HepG2 (cell line): ENCODE data around the gene PHLDB1. TPM values are rescaled to one million over a fixed set of nuclear protein-coding genes. Genes with fewer than 3 reads are reported as not detected.

Source experiments
- ATAC-seq: fragments of 200-7000 bp; cut with Tn5 transposase; 3 replicates; pipeline ENCODE4 v1.9.1; 2020; ENCODE audit warnings: mild to moderate bottlenecking, moderate library complexity
- BruUV-seq: library from RNA; stranded (reverse); fragments of 400-500 nt; replicated peaks from 2 replicates; lab custom pipeline; 2021; lab: Mats Ljungman, UMichigan
- CTCF ChIA-PET: fragments of 300-600 bp; formaldehyde crosslinking; extraction: SDS; loops from one replicate; lab custom pipeline; 2021; ENCODE audit warnings: low total read pairs, inconsistent platforms, low intra/inter-chr PET ratio; lab: Yijun Ruan, JAX
- POLR2A ChIA-PET: fragments of 350-600 bp; sonication (Branson Sonifier 250); formaldehyde crosslinking; loops from one replicate; lab custom pipeline; 2020; ENCODE audit warnings: antibody characterized with exemption, inconsistent platforms; lab: Yijun Ruan, JAX
- DNase-seq: peaks from one replicate; pipeline ENCODE4 v3.0.0-alpha.2; 2015; ENCODE audit warnings: low spot score
- FAIRE-seq: peaks from 3 replicates; lab custom pipeline; 2011; peaks lifted over from hg19 to GRCh38; lab: Jason Lieb, UNC
- H2AFZ ChIP-seq: one replicate; pipeline ENCODE4 v1.6.1; 2011; ENCODE audit warnings: low read length, inconsistent platforms
- H3K27ac ChIP-seq: fragments of 300-600 bp; 3 replicates; pipeline ENCODE4 v1.8.0; 2011; ENCODE audit warnings: mixed run types, mild to moderate bottlenecking, mixed read lengths, low read length, inconsistent platforms; ENCODE audit not compliant: insufficient read depth; ENCODE audit errors: extremely low read length
- H3K27me3 ChIP-seq, 2 experiments: fragments of 200-600 bp in 1 of 2; 2 replicates in 1 of 2; 3 replicates in 1 of 2; pipeline versions ENCODE4 v1.6.0 to v1.8.0; 2011; ENCODE audit warnings: low read length in 2 of 2, mild to moderate bottlenecking in 2 of 2, moderate library complexity in 2 of 2, inconsistent platforms in 1 of 2; ENCODE audit not compliant: insufficient read depth in 2 of 2, control insufficient read depth in 1 of 2
- H3K36me3 ChIP-seq, 2 experiments: fragments of 200-600 bp in 1 of 2; replicated peaks in 1 of 2; 2 replicates in 1 of 2; 3 replicates in 1 of 2; pipeline versions ENCODE4 v1.5.1 to v1.8.0; 2011; ENCODE audit warnings: low read length in 2 of 2, inconsistent platforms in 1 of 2; ENCODE audit not compliant: insufficient read depth in 2 of 2, control insufficient read depth in 1 of 2
- H3K4me1 ChIP-seq: 2 replicates; pipeline ENCODE4 v1.5.1; 2012; ENCODE audit warnings: low read length, inconsistent platforms; ENCODE audit not compliant: insufficient read depth
- H3K4me2 ChIP-seq: 2 replicates; pipeline ENCODE4 v1.6.0; 2011; ENCODE audit warnings: low read depth, low read length, inconsistent platforms
- H3K4me3 ChIP-seq, 3 experiments: fragments of 200-600 bp in 1 of 3; sonication (generic), shearing (Covaris generic) in 1 of 3; replicated peaks in 1 of 3; 2 replicates each; pipeline ENCODE4 v1.5.1; 2011 to 2016; ENCODE audit warnings: low read length in 3 of 3, inconsistent platforms in 2 of 3, low read depth in 2 of 3, mild to moderate bottlenecking in 2 of 3, control low read depth in 1 of 3, mixed read lengths in 1 of 3; ENCODE audit not compliant: insufficient read depth in 1 of 3
- H3K79me2 ChIP-seq: one replicate; pipeline ENCODE4 v1.6.1; 2011; ENCODE audit warnings: low read length, inconsistent platforms; ENCODE audit not compliant: insufficient read depth
- H3K9ac ChIP-seq: 2 replicates; pipeline ENCODE4 v1.6.0; 2011; ENCODE audit warnings: mild to moderate bottlenecking, low read depth, low read length, inconsistent platforms; ENCODE audit not compliant: insufficient read depth
- H3K9me3 ChIP-seq: 2 replicates; pipeline ENCODE4 v1.5.1; 2012; ENCODE audit warnings: mild to moderate bottlenecking, low read length
- H4K20me1 ChIP-seq: 2 replicates; pipeline ENCODE4 v1.6.0; 2011; ENCODE audit warnings: inconsistent platforms, mild to moderate bottlenecking, low read length, moderate library complexity; ENCODE audit not compliant: insufficient read depth
- ADNP ChIP-seq: sonication (generic); formaldehyde crosslinking; IDR thresholded peaks from 2 replicates; pipeline ENCODE4 v1.4.0; 2020; ENCODE audit warnings: missing genetic modification reagents
- ASH2L ChIP-seq: fragments of 300-600, 200-600 bp; sonication (generic); IDR thresholded peaks from 2 replicates; pipeline ENCODE4 v1.7.0; 2017; ENCODE audit warnings: low read depth, mild to moderate bottlenecking, moderate library complexity, mixed read lengths, low read length; ENCODE audit not compliant: insufficient read length
- ATAD3A ChIP-seq: sonication (generic); formaldehyde crosslinking; IDR thresholded peaks from 2 replicates; pipeline ENCODE4 v1.4.0; 2020; ENCODE audit warnings: missing genetic modification reagents
- BCL6 ChIP-seq: IDR thresholded peaks from 2 replicates; pipeline ENCODE4 v1.6.1; 2016; ENCODE audit warnings: missing genetic modification reagents, missing compliant biosample characterization
- EED ChIP-seq: sonication (generic); formaldehyde crosslinking; IDR thresholded peaks from 2 replicates; pipeline ENCODE4 v1.5.0; 2020; ENCODE audit warnings: mild to moderate bottlenecking, missing genetic modification reagents
- IRF2 ChIP-seq: IDR thresholded peaks from 2 replicates; pipeline ENCODE4 v1.6.1; 2018; ENCODE audit warnings: missing genetic modification reagents, missing compliant biosample characterization
- KDM3A ChIP-seq: IDR thresholded peaks from 2 replicates; pipeline ENCODE4 v1.6.1; 2018; ENCODE audit warnings: low read depth, missing compliant biosample characterization
- MBD4 ChIP-seq: IDR thresholded peaks from 2 replicates; pipeline ENCODE4 v1.6.1; 2012; ENCODE audit warnings: low read length, inconsistent platforms, borderline replicate concordance
- MXI1 ChIP-seq: IDR thresholded peaks from 3 replicates; pipeline ENCODE4 v1.6.1; 2012; ENCODE audit warnings: low read depth, low read length, inconsistent platforms, borderline replicate concordance
- NR3C1 ChIP-seq: sonication (generic); formaldehyde crosslinking; IDR thresholded peaks from 2 replicates; pipeline ENCODE4 v1.4.0; 2020; ENCODE audit warnings: missing genetic modification reagents
- PHF5A ChIP-seq: IDR thresholded peaks from one replicate; pipeline ENCODE4 v1.6.1; 2018; ENCODE audit warnings: low read depth, missing genetic modification reagents; ENCODE audit not compliant: unreplicated experiment
- STAT5B ChIP-seq: sonication (generic); formaldehyde crosslinking; IDR thresholded peaks from 2 replicates; pipeline ENCODE4 v1.4.0; 2020; ENCODE audit warnings: missing genetic modification reagents
- ZC3H4 ChIP-seq: sonication (generic); formaldehyde crosslinking; IDR thresholded peaks from 2 replicates; pipeline ENCODE4 v1.4.0; 2020; ENCODE audit warnings: missing genetic modification reagents, borderline replicate concordance
- ZFYVE20 ChIP-seq: sonication (generic); formaldehyde crosslinking; IDR thresholded peaks from 2 replicates; pipeline ENCODE4 v1.8.0; 2023; ENCODE audit warnings: low read depth, mild to moderate bottlenecking, moderate library complexity, missing genetic modification reagents, borderline replicate concordance
- ZNF761 ChIP-seq: sonication (generic); formaldehyde crosslinking; conservative IDR thresholded peaks from 2 replicates; pipeline ENCODE4 v1.4.0; 2020; ENCODE audit warnings: mild to moderate bottlenecking, missing genetic modification reagents
- WGBS: methylation state at CpG from one replicate; pipeline ENCODE4 v1.1.6; 2017; ENCODE audit warnings: low lambda C conversion rate; 5-methylcytosine and 5-hydroxymethylcytosine counted together
- in situ Hi-C: cut with HindIII; loops from 2 replicates; pipeline ENCODE4 v1.10.0; 2017; ENCODE audit warnings: low pct_unique_long_range_greater_than_20kb; ENCODE audit not compliant: extremely low pct_ligation_motif_present
- intact Hi-C: fragments of 100-400 bp; cut with micrococcal nuclease; formaldehyde crosslinking; loops from one replicate; pipeline ENCODE4 v1.10.0; 2022; ENCODE audit not compliant: unreplicated experiment
- polyA plus RNA-seq, 8 experiments: library from polyadenylated mRNA; depleted of rRNA in 3 of 8; stranded (reverse) in 7 of 8; unstranded in 1 of 8; fragments of >200 nt; fragmentation: Illumina TruSeq in 4 of 8; extraction: Trizol in 4 of 8; gene quantifications; 2 replicates each; pipeline versions ENCODE4 v1.2.1 to v1.2.3, GENCODE V29; 2011 to 2016; ENCODE audit warnings: low read depth in 4 of 8, missing spikeins in 1 of 8, mixed read lengths in 1 of 8; ENCODE audit not compliant: insufficient read depth in 1 of 8
- total RNA-seq, 5 experiments: library from RNA; depleted of rRNA; stranded (reverse); fragments of >200 nt; fragmentation: Illumina TruSeq; extraction: Trizol; gene quantifications; 2 replicates each; pipeline ENCODE4 v1.2.3, GENCODE V29; 2016; ENCODE audit warnings: low read depth in 1 of 5
- TF ChIP-seq, protein P1 (sequence below): sonication (generic); formaldehyde crosslinking; IDR thresholded peaks from 2 replicates; pipeline ENCODE4 v1.5.0; 2020; ENCODE audit warnings: mild to moderate bottlenecking, missing genetic modification reagents
- TF ChIP-seq, protein P2 (sequence below): IDR thresholded peaks from 2 replicates; pipeline ENCODE4 v1.6.1; 2016; ENCODE audit warnings: missing genetic modification reagents, missing compliant biosample characterization
- TF ChIP-seq, protein P3 (sequence below): sonication (generic); formaldehyde crosslinking; IDR thresholded peaks from 2 replicates; pipeline ENCODE4 v1.9.0; 2021; ENCODE audit warnings: missing genetic modification reagents, mild to moderate bottlenecking, borderline replicate concordance
- TF ChIP-seq, protein P4 (sequence below): sonication (generic); formaldehyde crosslinking; IDR thresholded peaks from 2 replicates; pipeline ENCODE4 v1.8.0; 2023; ENCODE audit warnings: mild to moderate bottlenecking, missing genetic modification reagents

PHLDB1 gene
- total and polyA plus RNA-seq, 2 of the 13 experiments (the other 11 are each of a cell fraction or from before 2014, with no cell fraction given), result 13.8 to 14.2 TPM

DNA sequence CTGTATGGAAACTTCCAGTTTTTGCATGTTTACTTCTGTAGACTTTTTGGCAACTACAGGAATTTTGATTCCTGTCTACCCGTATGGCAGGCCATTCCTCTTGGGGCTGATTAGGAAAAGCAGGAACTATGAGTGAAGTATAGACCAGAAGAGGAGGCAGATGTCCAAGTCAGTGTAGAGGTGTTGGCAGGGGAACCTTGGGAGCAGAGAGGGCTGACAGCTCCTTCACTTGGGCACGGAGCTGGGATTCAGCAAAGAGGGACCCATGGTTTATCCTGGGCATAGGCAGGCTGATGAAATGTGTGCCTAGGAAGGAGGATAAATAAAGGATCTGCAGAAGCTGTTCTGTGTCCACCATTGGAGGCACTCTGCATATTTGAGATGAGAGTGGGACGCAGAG lies 39.0 kb downstream of the PHLDB1 start:
- CTCF ChIA-PET, result no interaction called here
- no TSS peak for BruUV-seq
- Histone ChIP-seq H3K4me3 (no peak overlapping the region), H2AFZ (no peak overlapping the region), H3K9ac (no peak overlapping the region), H3K27ac (no peak overlapping the region), H3K9me3 (no peaks in the 10 kb centered on the region), H3K4me2 (no peak overlapping the region), H4K20me1 (no peaks in the 10 kb centered on the region), H3K4me1 (peaks cover 22% of the 10 kb centered on the region), H3K36me3 (peaks cover 19 to 50% of the 10 kb centered on the region in 2 experiments; a peak in 4 of 5 replicates), H3K27me3 (no peaks in the 10 kb centered on the region), H3K79me2 (no peaks in the 10 kb centered on the region)
- 100% methylated on average over 3 of the region's 3 CpGs for WGBS
- in situ Hi-C loops, result no loop called here
- intact Hi-C loops, result no loop called here
- DNase-seq (no peak), FAIRE-seq (no peak), ATAC-seq (no peak)
- POLR2A ChIA-PET, result interaction anchor here (1.2 kb wide), 1 partner anchor 26 kb away, joined by 3 read pairs; no protein-coding TSS in a partner anchor
- no peak for TF ChIP-seq STAT5B (CRISPR knock-in tag)
- TF ChIP-seq ADNP (CRISPR knock-in tag), result no peak
- no peak for TF ChIP-seq ZC3H4 (CRISPR knock-in tag)
- TF ChIP-seq EED (CRISPR knock-in tag), result no peak
- TF ChIP-seq, protein P1, sequence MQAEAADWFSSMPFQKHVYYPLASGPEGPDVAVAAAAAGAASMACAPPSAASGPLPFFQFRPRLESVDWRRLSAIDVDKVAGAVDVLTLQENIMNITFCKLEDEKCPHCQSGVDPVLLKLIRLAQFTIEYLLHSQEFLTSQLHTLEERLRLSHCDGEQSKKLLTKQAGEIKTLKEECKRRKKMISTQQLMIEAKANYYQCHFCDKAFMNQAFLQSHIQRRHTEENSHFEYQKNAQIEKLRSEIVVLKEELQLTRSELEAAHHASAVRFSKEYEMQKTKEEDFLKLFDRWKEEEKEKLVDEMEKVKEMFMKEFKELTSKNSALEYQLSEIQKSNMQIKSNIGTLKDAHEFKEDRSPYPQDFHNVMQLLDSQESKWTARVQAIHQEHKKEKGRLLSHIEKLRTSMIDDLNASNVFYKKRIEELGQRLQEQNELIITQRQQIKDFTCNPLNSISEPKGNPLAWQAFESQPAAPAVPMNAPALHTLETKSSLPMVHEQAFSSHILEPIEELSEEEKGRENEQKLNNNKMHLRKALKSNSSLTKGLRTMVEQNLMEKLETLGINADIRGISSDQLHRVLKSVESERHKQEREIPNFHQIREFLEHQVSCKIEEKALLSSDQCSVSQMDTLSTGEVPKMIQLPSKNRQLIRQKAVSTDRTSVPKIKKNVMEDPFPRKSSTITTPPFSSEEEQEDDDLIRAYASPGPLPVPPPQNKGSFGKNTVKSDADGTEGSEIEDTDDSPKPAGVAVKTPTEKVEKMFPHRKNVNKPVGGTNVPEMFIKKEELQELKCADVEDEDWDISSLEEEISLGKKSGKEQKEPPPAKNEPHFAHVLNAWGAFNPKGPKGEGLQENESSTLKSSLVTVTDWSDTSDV (CRISPR knock-in tag), result no peak
- no peak for TF ChIP-seq ASH2L
- TF ChIP-seq BCL6 (CRISPR knock-in tag), result no peak
- no peak for TF ChIP-seq MBD4
- TF ChIP-seq ATAD3A (CRISPR knock-in tag), result no peak
- TF ChIP-seq, protein P2, sequence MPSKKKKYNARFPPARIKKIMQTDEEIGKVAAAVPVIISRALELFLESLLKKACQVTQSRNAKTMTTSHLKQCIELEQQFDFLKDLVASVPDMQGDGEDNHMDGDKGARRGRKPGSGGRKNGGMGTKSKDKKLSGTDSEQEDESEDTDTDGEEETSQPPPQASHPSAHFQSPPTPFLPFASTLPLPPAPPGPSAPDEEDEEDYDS (CRISPR knock-in tag), result no peak
- no peak for TF ChIP-seq MXI1
- TF ChIP-seq, protein P3, sequence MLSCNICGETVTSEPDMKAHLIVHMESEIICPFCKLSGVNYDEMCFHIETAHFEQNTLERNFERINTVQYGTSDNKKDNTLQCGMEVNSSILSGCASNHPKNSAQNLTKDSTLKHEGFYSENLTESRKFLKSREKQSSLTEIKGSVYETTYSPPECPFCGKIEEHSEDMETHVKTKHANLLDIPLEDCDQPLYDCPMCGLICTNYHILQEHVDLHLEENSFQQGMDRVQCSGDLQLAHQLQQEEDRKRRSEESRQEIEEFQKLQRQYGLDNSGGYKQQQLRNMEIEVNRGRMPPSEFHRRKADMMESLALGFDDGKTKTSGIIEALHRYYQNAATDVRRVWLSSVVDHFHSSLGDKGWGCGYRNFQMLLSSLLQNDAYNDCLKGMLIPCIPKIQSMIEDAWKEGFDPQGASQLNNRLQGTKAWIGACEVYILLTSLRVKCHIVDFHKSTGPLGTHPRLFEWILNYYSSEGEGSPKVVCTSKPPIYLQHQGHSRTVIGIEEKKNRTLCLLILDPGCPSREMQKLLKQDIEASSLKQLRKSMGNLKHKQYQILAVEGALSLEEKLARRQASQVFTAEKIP, result no peak
- TF ChIP-seq, protein P4, sequence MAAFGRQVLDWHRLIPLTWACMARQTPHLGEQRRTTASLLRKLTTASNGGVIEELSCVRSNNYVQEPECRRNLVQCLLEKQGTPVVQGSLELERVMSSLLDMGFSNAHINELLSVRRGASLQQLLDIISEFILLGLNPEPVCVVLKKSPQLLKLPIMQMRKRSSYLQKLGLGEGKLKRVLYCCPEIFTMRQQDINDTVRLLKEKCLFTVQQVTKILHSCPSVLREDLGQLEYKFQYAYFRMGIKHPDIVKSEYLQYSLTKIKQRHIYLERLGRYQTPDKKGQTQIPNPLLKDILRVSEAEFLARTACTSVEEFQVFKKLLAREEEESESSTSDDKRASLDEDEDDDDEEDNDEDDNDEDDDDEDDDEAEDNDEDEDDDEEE (CRISPR knock-in tag), result no peak
- TF ChIP-seq ZFYVE20 (CRISPR knock-in tag), result no peak
- TF ChIP-seq NR3C1 (CRISPR knock-in tag), result no peak
- no peak for TF ChIP-seq PHF5A (CRISPR knock-in tag)
- TF ChIP-seq KDM3A, result no peak
- no peak for TF ChIP-seq IRF2 (CRISPR knock-in tag)
- TF ChIP-seq ZNF761 (CRISPR knock-in tag), result no peak
